Activated CD4-positive, alpha-beta T cell treated with anti-CD3 and anti-CD28 coated beads for 1 hour (primary cell): ENCODE data around the gene S100A12.

ENCODE experiments used
- DNase-seq: peaks from one replicate; pipeline ENCODE4 v3.0.0-alpha.2; 2020

Gene S100A12

DNA sequence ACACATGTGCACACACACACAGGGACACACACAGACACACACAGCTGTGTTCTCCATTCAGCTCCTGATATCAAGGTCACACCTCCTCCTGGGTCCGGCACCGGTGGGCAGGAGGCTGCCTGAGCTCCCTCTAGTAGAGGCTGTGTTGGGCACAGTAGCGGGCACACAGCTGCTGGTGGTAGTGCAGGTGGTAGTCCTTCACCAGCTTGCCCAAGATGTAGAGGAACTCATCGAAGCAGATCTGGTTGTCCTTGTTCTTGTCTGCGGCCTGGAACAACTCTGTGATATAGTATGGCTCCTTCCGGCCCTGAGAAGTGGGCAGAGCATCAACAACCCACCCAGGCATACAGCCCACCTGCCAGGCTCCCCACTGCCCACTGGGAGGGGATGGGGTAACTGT is 21.0 kb upstream of the S100A12 start:
- DNase-seq = no peak

DNA sequence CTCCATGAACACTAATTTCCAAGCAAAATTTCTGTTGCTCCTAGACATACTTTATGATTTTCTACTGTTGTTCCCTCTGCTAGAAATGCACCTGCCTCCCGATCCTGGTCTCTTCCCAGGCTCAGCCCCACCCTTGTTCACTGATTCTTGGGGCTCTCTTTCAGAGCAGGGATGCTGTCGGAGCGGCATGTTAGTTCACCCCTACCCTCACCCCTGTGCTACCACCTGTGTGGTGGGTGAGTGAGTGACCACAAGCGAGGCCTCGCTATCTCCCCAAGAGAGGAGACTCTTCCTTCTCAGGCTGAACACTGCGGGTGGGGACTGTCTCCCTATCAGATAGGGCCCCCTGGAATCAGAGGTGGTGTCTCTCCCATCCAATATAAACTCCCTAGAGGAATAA is 20.4 kb upstream of the S100A12 start:
- no peak for DNase-seq

DNA sequence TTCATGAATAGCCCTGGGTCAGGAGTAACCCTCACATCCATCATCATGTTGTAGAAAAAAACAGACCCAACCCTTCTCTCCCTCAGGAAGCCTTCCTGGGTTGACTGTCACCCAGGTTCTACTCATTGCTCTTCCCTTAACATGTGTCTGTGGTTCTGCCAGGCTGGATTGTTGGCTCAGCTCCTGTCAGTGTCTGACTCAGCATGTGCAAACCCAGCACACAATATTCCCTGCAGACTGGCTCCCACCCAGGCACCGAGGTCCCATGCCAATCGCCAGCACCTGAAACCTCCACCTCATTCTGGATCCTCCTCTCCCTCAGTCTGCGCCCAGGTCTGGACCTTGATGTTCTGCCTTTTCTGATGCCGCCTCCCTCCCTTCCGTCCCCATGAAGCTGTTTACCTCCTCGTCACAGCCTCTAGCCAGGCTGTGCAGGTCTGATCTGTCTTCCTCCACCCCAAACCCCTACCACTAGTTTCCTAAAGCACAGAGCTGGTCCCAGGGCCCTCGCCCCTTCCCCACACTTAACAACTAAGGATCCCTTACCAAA is 19.8 kb upstream of the S100A12 start:
- no peak for DNase-seq

DNA sequence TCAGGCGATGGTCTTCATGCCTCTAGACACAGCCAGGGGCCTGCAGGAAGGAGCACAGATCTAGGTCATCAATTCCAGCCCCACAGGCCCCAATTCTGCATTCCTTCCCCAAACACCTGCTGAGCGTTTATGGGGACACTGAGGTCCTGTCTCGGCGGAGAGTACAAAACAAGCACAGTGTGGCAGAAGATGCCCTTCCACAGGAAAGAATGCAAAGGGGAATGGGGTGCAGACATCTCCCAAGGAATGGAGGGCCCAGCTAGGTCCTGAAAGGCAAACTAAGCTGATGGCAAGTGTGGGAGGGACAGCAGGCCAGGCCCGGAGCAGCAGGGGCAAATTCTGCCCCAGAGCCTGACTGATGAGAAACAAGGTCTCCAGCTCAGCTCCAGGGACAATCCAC is 19.0 kb upstream of the S100A12 start:
- DNase-seq = no peak

DNA sequence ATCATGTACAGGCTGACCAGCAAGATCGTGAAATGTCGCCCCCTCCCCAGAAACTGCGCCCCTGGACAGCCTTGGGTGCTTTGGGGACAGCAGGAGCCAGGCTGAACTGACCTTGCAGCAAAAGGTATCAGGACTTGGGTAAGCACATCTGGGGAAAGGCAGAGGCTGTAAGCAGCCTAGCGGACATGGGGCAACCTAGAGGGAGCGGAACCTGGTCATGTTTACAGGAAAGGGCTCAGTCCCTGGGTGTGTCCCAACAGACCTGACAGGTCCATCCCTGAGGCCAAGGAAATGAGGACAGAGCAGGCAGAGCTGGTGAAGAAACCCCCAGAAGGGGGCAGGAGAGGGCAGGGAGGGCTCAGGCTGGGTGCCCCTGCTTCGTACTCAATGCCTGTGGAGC is 18.5 kb upstream of the S100A12 start:
- no peak for DNase-seq

DNA sequence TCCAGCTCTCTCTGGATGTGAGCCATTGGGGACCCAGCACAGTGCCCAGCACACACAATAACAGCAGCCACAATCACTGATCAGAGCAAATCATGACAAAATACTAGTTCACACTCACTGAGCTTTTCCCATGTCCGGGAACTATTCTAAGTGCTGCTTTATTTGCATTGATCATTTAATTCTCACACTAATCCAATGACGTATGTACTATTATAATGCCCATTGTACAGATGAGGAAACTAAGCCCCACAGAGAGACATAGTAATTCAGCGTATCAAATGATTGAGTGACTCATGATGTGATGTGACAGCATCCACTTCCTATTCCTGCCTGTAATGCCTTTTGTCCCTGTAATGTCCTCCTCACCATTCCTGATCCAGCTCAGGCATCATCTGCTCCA is 17.4 kb upstream of the S100A12 start:
- DNase-seq = no peak

DNA sequence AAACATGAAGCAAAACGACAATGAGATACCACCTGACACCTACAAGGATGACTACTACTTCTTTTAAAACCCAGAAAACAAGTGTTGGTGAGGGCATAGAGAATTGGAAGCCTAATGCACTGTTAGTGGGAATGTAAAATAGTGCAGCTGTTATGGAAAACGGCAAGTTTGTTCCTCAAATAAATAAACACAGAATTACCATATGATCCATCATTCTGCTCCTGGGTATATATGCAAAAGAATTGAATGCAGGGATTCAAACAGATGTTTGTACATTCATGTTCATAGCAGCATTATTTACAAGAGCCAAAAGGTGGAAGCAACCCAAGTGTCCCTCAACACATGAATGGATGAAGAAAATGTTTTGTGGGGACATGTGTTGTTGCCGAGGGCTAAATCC is 16.8 kb upstream of the S100A12 start:
- no peak for DNase-seq

DNA sequence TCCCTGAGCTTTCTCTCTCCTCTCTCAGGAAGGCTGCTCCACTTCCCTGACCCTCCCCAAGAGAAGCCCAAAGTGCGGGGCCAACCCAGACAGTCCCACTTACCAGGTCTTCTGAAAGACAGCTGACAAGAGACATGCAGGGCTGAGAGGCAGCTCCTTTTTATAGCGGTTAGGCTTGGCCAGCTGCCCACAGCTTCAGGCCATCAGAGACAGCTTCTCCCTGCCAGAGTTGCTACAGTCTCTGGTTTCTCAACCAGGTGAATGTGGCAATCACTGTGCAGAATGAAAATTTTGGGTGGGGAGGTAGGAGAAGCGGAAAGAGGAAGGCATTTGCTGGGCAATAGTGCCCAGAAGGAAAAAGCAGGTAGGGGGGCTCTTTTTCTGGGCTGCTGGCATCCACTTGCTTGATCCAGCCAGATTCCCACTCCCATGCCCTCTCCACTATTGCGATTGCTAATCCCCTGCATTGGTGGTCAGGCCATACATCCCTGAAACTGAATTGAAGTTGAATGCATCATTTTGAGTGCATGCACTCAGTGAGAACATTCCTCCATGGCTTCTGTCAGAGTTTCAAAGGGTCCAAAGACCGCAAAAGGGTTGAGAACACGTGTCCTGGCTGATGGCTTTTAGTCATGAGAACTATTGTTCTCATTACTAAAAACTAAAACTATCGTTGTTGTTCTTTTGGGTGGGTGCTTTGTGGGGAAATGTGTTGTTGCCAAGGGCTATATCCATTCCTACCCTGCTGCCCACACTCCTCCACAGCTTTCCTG is 15.7 kb upstream of the S100A12 start, which contains the start of gene S100A8:
Gene S100A8, minus strand, starts transcription at position 136 of the 773 bp plus-strand sequence. CDS start 538 bp downstream, outside the sequence.
- DNase-seq = no peak

DNA sequence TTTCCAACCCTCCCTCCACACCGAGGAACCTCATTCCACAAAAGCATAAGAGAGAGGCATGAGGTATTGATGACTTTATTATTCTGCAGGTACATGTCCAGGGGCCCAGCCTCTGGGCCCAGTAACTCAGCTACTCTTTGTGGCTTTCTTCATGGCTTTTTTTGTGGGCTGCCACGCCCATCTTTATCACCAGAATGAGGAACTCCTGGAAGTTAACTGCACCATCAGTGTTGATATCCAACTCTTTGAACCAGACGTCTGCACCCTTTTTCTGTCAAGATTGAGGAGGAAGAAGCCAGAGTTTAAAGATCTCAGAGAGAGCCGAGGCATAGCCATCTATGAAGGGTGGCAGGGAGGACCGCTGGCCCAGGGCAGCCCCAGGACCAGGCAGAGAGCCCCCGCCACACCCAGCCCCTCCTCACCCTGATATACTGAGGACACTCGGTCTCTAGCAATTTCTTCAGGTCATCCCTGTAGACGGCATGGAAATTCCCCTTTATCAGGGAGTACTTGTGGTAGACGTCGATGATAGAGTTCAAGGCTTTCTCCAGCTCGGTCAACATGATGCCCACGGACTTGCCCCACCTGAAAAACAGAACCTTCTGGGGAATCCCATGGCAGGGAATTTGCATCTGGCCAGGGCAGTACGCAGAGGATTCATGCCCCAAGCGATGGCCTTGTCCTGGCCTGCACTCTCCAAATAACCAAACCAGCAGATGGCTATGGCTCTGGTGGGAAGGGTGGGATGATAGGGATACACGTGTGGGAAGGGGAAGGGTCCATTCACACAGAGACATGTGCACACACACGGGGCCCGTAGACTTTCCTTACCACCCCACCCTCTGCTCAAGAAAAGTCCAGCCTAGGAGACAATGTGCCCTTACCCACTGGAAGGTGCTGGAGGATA is 14.8 kb upstream of the S100A12 start:
- no peak for DNase-seq

DNA sequence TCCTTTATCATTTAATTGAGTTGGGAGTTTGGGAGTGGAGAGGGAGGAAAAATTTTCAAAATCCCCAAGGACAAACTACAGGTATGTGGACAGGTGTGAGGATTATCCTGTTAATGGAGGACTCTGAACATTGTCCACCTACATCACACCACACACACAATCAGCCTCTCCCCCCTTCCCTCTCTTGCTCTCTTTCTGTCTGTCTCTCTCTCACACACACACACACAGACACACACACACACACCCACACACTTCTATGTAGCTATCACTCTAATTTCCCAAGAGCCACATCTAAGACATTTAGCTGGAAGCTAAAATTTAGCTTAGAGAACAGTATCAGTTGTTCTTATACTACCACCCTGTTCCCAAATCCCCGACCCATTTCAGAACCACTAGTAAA is 14.0 kb upstream of the S100A12 start:
- DNase-seq = no peak

DNA sequence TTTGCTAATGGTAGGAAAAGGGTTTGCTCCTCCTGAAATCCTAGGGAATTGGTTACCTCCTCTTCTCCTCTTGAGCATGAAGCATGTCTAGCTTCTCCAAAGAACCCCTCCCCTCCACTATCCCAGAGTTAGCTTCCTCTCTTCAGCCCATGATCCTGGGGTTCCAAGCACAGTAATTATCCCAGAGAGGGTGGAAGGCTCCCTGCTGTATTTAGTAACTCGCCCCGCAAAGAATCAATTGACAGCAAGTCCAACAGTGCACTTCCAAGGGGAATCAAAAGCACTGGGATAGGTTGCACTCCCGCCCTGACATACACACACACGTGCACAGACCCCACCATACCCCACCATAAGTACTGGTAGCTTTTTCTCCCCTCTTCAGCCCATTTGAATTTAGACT is 12.4 kb upstream of the S100A12 start:
- DNase-seq = no peak

DNA sequence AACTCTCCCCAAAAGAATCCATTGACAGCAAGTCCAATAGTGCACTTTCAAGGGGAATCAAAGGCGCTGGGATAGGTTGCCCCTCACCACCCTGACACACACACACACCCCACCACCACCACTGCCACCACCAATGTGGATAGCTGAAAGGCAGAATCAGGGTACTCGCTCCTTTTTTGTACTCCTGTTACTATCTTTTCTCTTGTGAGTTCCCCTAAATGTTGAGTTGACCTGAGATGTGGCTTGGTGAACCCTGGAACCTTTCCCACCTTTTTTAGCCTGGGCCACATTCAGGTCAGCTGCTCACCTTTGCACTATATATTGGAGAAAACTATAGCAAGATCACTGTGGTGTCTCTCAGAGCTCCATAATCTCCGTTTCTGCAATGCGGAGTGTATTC is 11.6 kb upstream of the S100A12 start:
- DNase-seq = no peak

DNA sequence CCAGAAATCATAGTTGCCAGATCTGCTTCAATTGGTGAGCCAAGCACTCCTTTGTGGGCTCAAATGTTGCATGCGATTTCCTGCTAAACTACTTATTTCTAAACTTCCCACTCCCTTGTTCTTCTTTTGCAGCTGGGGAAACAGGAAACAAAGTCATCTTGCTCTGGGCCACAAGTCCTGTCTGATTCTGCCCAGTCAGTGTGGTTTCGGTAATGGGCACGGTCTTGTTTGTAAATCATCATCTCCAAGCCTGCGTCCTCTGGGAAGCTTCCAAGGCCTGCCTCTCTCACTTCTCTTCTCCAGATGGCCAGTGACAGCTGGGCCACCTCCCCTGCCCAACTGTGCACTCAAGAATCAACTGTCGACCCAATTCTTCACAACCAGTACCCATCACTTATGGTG is 11.1 kb upstream of the S100A12 start:
- DNase-seq = no peak

DNA sequence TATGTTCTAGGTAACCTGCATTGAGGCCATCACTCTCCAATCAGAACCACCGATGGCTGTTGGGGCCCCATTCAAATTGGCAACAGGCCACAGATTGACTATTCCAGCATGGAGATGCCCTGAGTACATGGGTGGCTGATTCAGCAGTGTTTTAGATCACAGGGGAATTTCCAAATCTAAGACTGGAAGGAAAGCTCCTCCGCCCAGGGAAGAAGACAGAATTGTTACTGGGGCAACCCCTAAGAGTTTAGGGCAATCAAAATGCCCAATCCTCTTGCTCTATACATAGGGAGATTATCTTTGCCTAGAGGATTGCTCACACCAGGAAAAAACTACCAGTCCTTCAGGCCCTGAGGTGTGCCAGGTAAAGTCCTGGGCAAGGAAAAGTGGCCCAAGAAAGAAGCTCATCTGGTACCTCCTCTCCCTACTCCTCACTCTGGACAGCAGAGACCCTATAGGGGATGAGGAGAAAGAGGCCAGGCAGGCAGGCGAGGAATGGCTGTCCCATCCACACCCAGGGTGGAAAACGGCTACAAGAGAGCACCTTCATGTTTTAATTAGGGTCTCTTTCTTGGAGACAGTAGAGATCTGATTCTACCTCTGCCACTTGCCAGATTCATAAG is 9.6 kb upstream of the S100A12 start:
- no peak for DNase-seq

DNA sequence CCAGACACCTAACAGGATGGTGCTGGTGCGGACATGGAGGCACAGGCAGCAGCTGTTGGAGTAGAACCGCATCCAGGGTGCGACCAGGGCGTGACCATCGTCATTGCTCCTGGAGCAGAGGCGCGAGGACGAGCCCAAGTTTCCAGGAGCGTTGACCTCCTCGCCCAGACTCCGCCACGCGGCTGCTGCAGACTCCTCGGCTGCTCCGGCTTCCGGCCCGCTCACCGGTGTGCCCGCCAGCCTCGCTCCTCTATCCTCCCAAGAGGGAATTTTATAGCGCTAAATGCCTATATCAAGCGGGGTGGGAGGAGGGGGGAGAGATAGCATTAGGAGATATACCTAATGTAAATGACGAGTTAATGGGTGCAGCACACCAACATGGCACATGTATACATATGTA is 5.3 kb upstream of the S100A12 start:
- DNase-seq = no peak

DNA sequence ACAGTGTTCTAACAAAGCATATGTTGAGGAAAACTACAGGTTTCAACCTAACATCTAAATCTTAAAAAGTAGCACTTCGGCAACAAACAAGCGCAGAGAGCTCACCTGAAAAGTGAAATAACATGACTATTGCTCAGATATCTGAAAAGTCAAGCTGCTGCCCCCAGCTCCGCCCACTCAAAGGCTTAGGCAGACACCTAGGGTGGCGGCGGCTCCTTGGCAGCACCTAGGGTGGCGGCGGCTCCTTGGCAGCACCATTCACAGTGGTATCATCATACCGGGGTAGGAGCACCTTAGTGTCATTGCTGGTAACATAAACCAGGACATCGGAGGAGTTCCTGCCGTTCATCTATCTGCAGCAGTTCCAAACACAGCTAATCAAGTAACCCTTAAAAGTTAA is 4.2 kb upstream of the S100A12 start:
- no peak for DNase-seq

DNA sequence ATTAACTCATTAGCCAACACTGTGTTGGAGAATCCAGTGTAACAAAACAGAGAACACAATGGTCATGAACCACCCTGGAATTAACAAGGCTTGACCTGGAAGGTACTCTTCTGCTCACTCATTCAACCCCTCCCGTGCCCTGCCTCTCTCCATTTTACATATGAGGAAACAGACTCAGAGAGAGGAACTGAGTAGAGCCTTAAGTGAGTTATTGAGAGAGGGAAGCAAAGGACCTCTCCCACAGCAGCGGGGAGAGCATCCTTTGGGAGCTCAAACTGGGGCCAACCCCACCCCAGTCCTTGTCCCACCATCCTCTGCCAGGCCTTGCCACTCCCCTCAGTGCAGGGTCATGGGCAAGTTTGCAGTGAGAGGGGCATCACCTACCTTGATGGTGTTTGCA is 1.4 kb downstream of the S100A12 start:
- DNase-seq = no peak

DNA sequence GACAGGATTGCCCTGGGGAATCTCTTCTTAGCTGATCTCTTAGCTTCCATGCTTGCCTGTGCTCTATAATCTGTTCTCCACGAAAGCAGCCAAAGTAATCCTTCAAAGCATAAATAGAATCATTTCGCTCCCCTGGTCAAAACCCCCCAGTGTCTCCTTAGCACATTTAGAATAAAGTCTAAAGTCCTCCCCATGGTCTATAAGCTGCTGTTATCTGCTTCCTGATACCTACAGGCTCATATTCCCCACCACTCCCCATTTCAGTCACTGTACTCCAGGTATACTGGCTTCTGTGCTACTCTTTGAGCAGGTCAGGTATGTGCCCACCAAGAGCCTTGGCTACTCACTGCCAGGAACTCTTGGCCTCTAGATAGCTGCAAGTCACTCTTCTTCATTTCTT is 2.9 kb downstream of the S100A12 start:
- DNase-seq = no peak

DNA sequence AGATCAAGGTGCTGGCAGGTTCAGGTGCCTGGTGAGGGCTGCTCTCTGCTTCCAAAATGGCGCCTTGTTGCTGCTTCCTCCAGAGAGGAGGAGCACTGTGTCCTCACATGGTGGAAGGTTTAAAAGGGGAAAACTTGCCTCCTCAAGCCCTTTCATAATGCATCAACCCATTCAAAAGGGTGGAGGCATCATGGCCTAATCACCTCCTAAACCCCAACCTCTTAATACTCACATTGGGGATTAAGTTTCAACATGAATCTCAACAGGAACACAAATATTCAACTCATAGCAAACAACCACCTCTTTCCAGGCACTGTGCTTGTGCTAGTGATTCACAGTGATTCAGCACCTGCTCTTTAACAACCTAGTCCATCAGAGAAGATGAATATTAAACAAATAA is 4.2 kb downstream of the S100A12 start:
- DNase-seq = no peak

DNA sequence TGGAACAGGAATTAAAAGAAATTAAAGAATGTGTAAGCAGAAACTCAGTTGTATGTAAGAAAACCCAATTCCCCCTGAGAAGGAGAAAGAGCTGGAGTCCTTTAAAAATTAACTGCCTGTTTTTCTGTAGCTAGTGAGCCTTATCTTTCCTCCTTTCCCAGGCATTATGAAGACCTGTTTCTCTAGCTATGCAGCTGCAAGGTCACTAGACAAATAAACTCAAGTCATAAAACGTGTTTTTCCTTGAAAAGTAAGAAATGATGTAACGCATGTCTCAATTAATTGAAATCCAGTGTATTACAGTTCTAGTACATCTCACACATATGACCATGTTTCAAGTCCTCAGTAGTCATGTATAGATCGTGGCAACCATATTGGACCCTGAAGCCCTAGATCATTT is 5.3 kb downstream of the S100A12 start:
- no peak for DNase-seq

DNA sequence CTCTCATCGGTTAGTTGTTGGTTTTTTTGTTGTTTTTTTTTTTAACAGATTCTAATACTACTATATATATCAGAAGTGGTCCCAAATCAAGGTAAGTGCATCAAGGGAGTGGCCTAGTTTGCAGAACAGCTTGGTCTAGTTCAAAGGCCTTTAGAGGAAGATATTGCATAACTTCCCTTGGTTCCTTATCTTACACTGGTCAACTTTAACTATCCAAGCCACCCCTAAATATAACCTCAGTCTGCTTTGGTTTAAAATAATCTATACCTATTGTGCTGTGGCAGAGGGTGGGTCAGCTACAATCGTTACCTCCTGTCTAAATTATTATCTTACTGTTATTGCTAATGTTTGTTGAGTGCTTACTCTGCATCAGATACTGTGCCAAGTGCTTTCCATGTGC is 6.9 kb downstream of the S100A12 start:
- no peak for DNase-seq

DNA sequence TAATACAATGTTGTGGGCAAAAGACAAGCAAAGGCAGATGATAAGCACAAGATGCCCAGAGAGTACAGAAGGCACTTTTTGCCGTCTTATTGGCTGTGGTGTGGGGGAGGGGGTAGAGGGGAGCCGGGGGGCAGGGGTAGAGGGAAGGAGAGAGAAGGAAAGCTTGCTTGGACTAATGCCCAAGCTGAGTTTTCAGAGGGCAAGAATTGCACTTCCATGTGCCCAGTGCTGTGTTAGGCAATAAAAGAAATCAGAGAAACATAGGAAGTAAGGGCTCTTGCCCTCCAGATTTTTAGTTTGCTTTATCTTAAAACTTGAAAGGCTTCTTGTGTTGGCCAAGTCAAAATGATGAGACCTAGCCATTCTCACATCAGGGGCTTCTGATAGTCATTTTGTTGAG is 8.3 kb downstream of the S100A12 start:
- no peak for DNase-seq

DNA sequence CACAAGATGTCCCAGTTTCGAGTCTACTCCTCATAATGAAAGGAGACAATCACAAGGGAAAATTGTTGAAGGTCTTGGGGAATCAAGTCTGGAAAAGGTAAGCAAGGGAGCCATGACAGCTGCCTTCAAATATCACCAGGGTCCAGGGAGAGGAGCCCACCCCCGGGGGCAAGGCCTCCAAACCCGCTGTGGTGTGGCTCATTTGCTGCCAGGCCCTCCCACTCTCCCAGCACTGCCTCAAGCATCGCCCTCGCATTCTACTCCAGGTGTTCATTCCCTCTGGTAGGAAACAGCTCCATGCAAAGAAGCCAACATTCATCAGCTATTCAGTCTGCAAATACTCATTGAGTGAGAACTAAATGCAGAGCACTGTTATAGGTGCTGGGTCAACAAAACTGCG is 9.2 kb downstream of the S100A12 start:
- no peak for DNase-seq

DNA sequence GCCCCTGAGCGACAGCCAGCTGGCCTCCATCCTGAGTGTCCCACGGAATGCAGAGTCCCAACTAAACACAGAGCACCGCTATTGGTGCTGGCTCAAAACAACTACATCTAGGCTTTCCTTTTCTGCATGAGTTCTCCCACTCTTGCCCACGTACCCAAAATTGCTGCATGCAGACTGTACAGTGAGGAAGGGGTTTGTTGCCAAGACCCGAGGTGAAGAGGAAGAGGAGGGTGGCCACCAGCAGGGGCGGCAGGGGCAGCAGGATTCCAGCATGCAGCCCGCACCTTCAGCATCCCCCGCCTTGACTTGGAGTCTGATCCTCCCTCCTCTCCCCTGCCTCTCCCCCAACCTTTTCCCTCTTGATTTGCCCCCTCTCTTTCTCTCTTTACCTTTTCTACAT is 9.7 kb downstream of the S100A12 start:
- DNase-seq = no peak
